Measurements from ENCODE around the gene ANO1. TPM values are rescaled to one million over a fixed set of nuclear protein-coding genes. Genes with fewer than 3 reads are reported as not detected.

Gene ANO1
- total RNA-seq, 1 experiment from 2014 or later = 41.7 TPM

GRCh38 chr11:70048279-70049024 is 29.7 kb upstream of the ANO1 start:
- peak overlapping the region; percentile 55 for H2AFZ ChIP-seq (ENCODE audit: low read depth, low read length, poor library complexity, severe bottlenecking)
- H3K27ac ChIP-seq (ENCODE audit: low read depth, low read length) = no peak overlapping the region
- intact Hi-C loops (cut with micrococcal nuclease) = no loop called here
- no peaks in the 10 kb centered on the region for H3K27me3 ChIP-seq (ENCODE audit: insufficient read depth, low read length)
- no peaks in the 10 kb centered on the region for H3K79me2 ChIP-seq (ENCODE audit: insufficient read depth, low read length)
- no peaks in the 10 kb centered on the region for H3K36me3 ChIP-seq (ENCODE audit: control insufficient read depth in 1 of 2, insufficient read depth in 2 of 2, low read length in 2 of 2)
- ATAC-seq = peak; percentile 98
- H3K4me3 ChIP-seq (replicated peaks in 1 of 2; ENCODE audit: low read depth in 1 of 2, low read length in 2 of 2) = no peak overlapping the region
- peaks cover 6 to 12% of the 10 kb centered on the region in 2 experiments; a peak in 3 of 4 replicates for H3K4me1 ChIP-seq (ENCODE audit: control insufficient read depth in 1 of 2, insufficient read depth in 2 of 2, low read length in 2 of 2)
- TF ChIP-seq RAD21 (IDR thresholded peaks at IDR 0.05; ENCODE audit: low read depth) = peak; percentile 49; the same call in 1 of the 2 replicates
- no peak for TF ChIP-seq FOSL1 (IDR thresholded peaks at IDR 0.05; ENCODE audit: low read depth)
- peak; percentile 42; the same call in 1 of the 2 replicates for TF ChIP-seq SP1 (IDR thresholded peaks at IDR 0.05; ENCODE audit: low read depth)
- TF ChIP-seq EZH2 (IDR thresholded peaks at IDR 0.05) = no peak
- TF ChIP-seq ATF3 (IDR thresholded peaks at IDR 0.05) = no peak
- TF ChIP-seq, protein P1, sequence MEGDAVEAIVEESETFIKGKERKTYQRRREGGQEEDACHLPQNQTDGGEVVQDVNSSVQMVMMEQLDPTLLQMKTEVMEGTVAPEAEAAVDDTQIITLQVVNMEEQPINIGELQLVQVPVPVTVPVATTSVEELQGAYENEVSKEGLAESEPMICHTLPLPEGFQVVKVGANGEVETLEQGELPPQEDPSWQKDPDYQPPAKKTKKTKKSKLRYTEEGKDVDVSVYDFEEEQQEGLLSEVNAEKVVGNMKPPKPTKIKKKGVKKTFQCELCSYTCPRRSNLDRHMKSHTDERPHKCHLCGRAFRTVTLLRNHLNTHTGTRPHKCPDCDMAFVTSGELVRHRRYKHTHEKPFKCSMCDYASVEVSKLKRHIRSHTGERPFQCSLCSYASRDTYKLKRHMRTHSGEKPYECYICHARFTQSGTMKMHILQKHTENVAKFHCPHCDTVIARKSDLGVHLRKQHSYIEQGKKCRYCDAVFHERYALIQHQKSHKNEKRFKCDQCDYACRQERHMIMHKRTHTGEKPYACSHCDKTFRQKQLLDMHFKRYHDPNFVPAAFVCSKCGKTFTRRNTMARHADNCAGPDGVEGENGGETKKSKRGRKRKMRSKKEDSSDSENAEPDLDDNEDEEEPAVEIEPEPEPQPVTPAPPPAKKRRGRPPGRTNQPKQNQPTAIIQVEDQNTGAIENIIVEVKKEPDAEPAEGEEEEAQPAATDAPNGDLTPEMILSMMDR (IDR thresholded peaks at IDR 0.05 in 2 of 3, conservative IDR thresholded peaks at IDR 0.05 in 1 of 3; ENCODE audit: borderline replicate concordance in 1 of 3, insufficient read depth in 1 of 3, low read depth in 2 of 3, low read length in 2 of 3) = peak; percentile 41 to 75 (median 74); a peak in 5 of 6 replicates
- no peak for TF ChIP-seq ZNF274 (IDR thresholded peaks at IDR 0.05; ENCODE audit: low read depth, low read length)
- peak overlapping the region; percentile 35 for H3K4me2 ChIP-seq (ENCODE audit: low read length)
- H3K9ac ChIP-seq (ENCODE audit: low read length) = no peak overlapping the region
- POLR2A ChIA-PET = no interaction called here
- H4K20me1 ChIP-seq (ENCODE audit: insufficient read depth) = no peaks in the 10 kb centered on the region
- RAD21 ChIA-PET (ENCODE audit: low non-redundant PET in 1 of 2, low total read pairs in 2 of 2, uncharacterized antibody in 2 of 2, unreplicated experiment in 2 of 2) = no interaction called here
- peak; percentile 55 for DNase-seq (ENCODE audit: low read depth, low spot score)
- CTCF ChIA-PET = no interaction called here
- peaks cover 0 to 10% of the 10 kb centered on the region in 2 experiments; a peak in 1 of 4 replicates for H3K9me3 ChIP-seq (ENCODE audit: control insufficient read depth in 1 of 2, insufficient read depth in 1 of 2, low read depth in 1 of 2, low read length in 2 of 2)
- H3K9me2 ChIP-seq (ENCODE audit: insufficient read depth) = no peaks in the 10 kb centered on the region
- BruUV-seq (replicated peaks) = no TSS peak

Data from HCT116 (cell line).